ENCODE results near the gene EDRF1.

DNA sequence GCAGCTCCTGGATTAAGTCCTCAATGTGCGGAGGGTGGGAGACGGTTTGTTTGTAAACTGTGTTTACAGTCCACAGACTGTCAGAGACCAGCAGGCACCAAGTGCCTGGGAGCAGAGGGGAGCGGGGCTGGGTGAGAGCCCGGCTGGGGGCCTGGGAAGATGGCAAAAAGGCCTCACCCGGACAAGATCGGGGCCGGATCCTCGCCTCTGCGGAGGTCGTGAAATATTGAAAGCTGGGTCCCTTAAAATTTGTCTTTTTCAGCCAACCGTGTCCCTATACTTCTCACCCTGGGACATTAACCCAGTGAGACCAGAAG, 53.3 kb downstream of the EDRF1 start:
- no peak for TF ChIP-seq TAF1 (IDR thresholded peaks at IDR 0.05; ENCODE audit: low read depth, low read length)
- no peak for TF ChIP-seq POLR2A (IDR thresholded peaks at IDR 0.05; ENCODE audit: low read depth, low read length)
- no peak for TF ChIP-seq SPI1 (IDR thresholded peaks at IDR 0.05; ENCODE audit: low read depth, low read length)
- no peak for TF ChIP-seq POU2F2 (IDR thresholded peaks at IDR 0.05; ENCODE audit: low read depth, low read length)
- TF ChIP-seq POLR2AphosphoS5 (IDR thresholded peaks at IDR 0.05; ENCODE audit: low read depth, low read length), result no peak
